PFSK-1 (cell line): Measurements from ENCODE around the gene NET1.

Experiments used
- FOXP2 ChIP-seq: optimal IDR thresholded peaks from 2 replicates; pipeline ENCODE3; 2011; ENCODE audit warnings: borderline replicate concordance, control low read depth, inconsistent platforms; ENCODE audit not compliant: insufficient read depth; ENCODE audit errors: extremely low read length, extremely low read depth
- POLR2AphosphoS5 ChIP-seq: IDR thresholded peaks from 2 replicates; pipeline ENCODE4 v1.6.1; 2012; ENCODE audit warnings: low read depth, mild to moderate bottlenecking, control low read depth, low read length, moderate library complexity
- REST ChIP-seq, 2 experiments: IDR thresholded peaks; 2 replicates each; pipeline versions ENCODE4 v1.6.1 to v1.8.0; 2011 to 2012; ENCODE audit warnings: low read depth in 2 of 2, low read length in 2 of 2, control low read depth in 1 of 2, inconsistent platforms in 1 of 2, mild to moderate bottlenecking in 1 of 2, moderate library complexity in 1 of 2; ENCODE audit not compliant: insufficient read depth in 1 of 2
- SIN3A ChIP-seq: IDR thresholded peaks from 2 replicates; pipeline ENCODE4 v1.6.1; 2012; ENCODE audit warnings: mild to moderate bottlenecking, low read length, moderate library complexity, borderline replicate concordance; ENCODE audit not compliant: insufficient read depth
- TAF1 ChIP-seq: IDR thresholded peaks from 2 replicates; pipeline ENCODE4 v1.6.1; 2012; ENCODE audit warnings: low read length, control low read depth, borderline replicate concordance; ENCODE audit not compliant: insufficient read depth

The NET1 gene

GRCh38 chr10:5396556-5397300 is 15.6 kb upstream of the NET1 start:
- TF ChIP-seq TAF1 (no peak), FOXP2 (no peak), REST (IDR thresholded peaks at IDR 0.05; ENCODE audit: insufficient read depth in 1 of 2, low read depth in 2 of 2, low read length in 2 of 2) (no peak), SIN3A (no peak), POLR2AphosphoS5 (no peak)

- TF ChIP-seq TAF1 = no peak
- TF ChIP-seq SIN3A = no peak
- no peak for TF ChIP-seq FOXP2
- no peak for TF ChIP-seq POLR2AphosphoS5
- TF ChIP-seq REST (IDR thresholded peaks at IDR 0.05; ENCODE audit: insufficient read depth in 1 of 2, low read depth in 2 of 2, low read length in 2 of 2) = no peak
Observed at GRCh38 chr10:5399332-5399731, 13.0 kb upstream of the NET1 start.

GRCh38 chr10:5400468-5401240 is 11.7 kb upstream of the NET1 start:
- TF ChIP-seq REST (IDR thresholded peaks at IDR 0.05; ENCODE audit: insufficient read depth in 1 of 2, low read depth in 2 of 2, low read length in 2 of 2) = no peak
- TF ChIP-seq SIN3A = no peak
- no peak for TF ChIP-seq POLR2AphosphoS5
- TF ChIP-seq TAF1 = no peak

GRCh38 chr10:5402798-5403197 is 9.6 kb upstream of the NET1 start:
- TF ChIP-seq POLR2AphosphoS5 = no peak
- no peak for TF ChIP-seq SIN3A
- TF ChIP-seq TAF1 = no peak
- TF ChIP-seq FOXP2 = no peak
- no peak for TF ChIP-seq REST (IDR thresholded peaks at IDR 0.05; ENCODE audit: insufficient read depth in 1 of 2, low read depth in 2 of 2, low read length in 2 of 2)
